Keratinocyte (primary cell): Measurements from ENCODE around the gene PRKN.

Source experiments
- EZH2 ChIP-seq: IDR thresholded peaks from one replicate; pipeline ENCODE4 v1.6.1; 2012; ENCODE audit warnings: inconsistent platforms, mild to moderate bottlenecking, low read length, moderate library complexity
- TF ChIP-seq, protein P1 (sequence below), 3 experiments: IDR thresholded peaks in 1 of 3; conservative IDR thresholded peaks in 1 of 3; optimal IDR thresholded peaks in 1 of 3; 2 replicates in 2 of 3; 3 replicates in 1 of 3; pipeline versions ENCODE3 to v1.5.1; 2011; ENCODE audit warnings: low read length in 3 of 3, mild to moderate bottlenecking in 3 of 3, moderate library complexity in 2 of 3, control low read depth in 1 of 3, inconsistent platforms in 1 of 3; ENCODE audit not compliant: insufficient read depth in 2 of 3; ENCODE audit errors: extremely low read depth in 1 of 3

DNA sequence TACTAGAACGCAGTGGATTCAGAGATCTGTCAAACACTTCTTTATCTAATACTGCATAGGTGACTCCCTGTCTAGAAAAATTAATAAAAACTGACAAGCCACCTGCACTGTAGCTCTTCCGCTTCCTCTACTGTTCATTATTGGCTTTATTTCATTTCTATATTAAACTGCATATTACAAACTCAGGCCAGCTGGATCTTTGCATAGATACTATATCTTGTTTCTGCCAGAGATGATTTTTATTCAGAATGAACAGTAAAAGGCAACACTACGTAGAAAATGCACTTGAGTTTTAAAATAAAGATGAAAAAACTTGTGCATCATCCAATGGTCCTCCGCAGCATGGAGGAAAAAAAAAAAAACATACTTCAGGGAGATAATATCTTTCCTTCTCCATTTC is 508.3 kb downstream of the PRKN start:
- TF ChIP-seq, protein P1, sequence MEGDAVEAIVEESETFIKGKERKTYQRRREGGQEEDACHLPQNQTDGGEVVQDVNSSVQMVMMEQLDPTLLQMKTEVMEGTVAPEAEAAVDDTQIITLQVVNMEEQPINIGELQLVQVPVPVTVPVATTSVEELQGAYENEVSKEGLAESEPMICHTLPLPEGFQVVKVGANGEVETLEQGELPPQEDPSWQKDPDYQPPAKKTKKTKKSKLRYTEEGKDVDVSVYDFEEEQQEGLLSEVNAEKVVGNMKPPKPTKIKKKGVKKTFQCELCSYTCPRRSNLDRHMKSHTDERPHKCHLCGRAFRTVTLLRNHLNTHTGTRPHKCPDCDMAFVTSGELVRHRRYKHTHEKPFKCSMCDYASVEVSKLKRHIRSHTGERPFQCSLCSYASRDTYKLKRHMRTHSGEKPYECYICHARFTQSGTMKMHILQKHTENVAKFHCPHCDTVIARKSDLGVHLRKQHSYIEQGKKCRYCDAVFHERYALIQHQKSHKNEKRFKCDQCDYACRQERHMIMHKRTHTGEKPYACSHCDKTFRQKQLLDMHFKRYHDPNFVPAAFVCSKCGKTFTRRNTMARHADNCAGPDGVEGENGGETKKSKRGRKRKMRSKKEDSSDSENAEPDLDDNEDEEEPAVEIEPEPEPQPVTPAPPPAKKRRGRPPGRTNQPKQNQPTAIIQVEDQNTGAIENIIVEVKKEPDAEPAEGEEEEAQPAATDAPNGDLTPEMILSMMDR (optimal IDR thresholded peaks at IDR 0.05 in 1 of 3, IDR thresholded peaks at IDR 0.05 in 1 of 3, conservative IDR thresholded peaks at IDR 0.05 in 1 of 3; ENCODE audit: extremely low read depth in 1 of 3, insufficient read depth in 2 of 3, low read length in 3 of 3): no peak
- TF ChIP-seq EZH2: no peak
